ENCODE measurements around the gene DMAC1. TPM values are rescaled to one million over a fixed set of nuclear protein-coding genes. Genes with fewer than 3 reads are reported as not detected.

The DMAC1 gene
- total RNA-seq, 1 donor: 7.8 TPM

DNA sequence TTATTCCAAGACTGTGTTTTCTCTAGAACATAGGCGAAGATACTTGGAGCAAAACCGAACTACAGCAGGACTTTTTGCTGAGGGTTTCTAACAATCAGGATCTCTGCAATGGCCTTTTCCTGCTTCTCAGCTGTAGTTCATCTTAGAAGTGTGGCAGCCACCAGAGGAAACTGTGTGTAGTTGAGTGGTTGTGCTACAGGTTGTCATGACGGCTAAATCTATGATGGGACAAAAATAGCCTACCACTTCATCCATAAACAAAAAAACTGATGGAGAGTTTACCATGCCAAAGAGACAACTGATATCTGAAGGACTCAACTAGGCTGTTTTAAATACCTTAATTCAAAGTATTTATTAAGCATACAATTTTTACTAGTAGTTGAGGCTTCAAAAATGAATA, 28.2 kb upstream of the DMAC1 start:
- H3K4me3 ChIP-seq (ENCODE audit: low read depth, low read length): no peak overlapping the region
- TF ChIP-seq, protein P1, sequence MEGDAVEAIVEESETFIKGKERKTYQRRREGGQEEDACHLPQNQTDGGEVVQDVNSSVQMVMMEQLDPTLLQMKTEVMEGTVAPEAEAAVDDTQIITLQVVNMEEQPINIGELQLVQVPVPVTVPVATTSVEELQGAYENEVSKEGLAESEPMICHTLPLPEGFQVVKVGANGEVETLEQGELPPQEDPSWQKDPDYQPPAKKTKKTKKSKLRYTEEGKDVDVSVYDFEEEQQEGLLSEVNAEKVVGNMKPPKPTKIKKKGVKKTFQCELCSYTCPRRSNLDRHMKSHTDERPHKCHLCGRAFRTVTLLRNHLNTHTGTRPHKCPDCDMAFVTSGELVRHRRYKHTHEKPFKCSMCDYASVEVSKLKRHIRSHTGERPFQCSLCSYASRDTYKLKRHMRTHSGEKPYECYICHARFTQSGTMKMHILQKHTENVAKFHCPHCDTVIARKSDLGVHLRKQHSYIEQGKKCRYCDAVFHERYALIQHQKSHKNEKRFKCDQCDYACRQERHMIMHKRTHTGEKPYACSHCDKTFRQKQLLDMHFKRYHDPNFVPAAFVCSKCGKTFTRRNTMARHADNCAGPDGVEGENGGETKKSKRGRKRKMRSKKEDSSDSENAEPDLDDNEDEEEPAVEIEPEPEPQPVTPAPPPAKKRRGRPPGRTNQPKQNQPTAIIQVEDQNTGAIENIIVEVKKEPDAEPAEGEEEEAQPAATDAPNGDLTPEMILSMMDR (IDR thresholded peaks at IDR 0.05; ENCODE audit: insufficient read depth, low read depth, low read length): no peak
- DNase-seq (ENCODE audit: low read depth): no peak

DNA sequence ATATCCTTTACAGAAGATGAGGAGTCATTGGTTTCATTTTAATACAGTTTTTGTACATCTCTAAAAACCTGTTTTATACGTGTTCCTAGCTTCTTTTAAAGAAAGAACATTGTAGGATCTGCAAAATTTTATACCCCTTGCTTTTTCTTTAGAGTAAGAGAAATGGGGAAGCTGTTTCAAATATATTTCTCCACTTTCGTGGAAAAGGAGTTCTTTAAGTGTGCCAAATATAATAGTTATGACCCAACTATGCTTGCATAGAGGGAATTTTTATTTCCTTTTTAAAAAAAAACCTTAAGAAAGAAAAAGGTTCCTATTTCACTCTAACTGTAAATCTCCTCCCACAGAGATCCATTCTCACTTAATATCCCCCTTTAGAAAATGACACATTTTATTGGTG, 27.5 kb upstream of the DMAC1 start:
- H3K4me3 ChIP-seq (ENCODE audit: low read depth, low read length): no peak overlapping the region
- no peak for DNase-seq (ENCODE audit: low read depth)
- TF ChIP-seq, protein P1 (IDR thresholded peaks at IDR 0.05; ENCODE audit: insufficient read depth, low read depth, low read length): no peak

DNA sequence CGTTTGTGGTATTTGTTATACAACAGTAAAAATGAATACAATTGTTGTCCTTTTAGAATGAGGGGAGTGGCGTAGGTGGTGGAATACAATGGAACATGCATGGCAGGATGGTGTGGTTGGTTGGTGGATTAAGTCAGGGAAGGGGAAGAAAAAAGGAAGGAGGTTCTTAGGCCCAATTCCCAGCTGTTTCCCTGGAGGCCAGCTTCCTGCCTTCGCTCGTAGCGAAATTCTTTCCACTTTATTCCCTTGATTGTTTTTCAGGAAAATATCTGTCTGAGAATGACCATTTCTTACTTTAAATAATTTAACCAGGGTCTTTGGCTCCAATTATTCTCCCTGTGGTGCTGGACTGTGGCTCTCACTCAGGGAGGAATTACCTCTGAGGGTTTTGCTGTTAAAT, 24.1 kb upstream of the DMAC1 start:
- no peak for DNase-seq (ENCODE audit: low read depth)
- no peak overlapping the region for H3K4me3 ChIP-seq (ENCODE audit: low read depth, low read length)
- TF ChIP-seq, protein P1 (IDR thresholded peaks at IDR 0.05; ENCODE audit: insufficient read depth, low read depth, low read length): no peak

DNA sequence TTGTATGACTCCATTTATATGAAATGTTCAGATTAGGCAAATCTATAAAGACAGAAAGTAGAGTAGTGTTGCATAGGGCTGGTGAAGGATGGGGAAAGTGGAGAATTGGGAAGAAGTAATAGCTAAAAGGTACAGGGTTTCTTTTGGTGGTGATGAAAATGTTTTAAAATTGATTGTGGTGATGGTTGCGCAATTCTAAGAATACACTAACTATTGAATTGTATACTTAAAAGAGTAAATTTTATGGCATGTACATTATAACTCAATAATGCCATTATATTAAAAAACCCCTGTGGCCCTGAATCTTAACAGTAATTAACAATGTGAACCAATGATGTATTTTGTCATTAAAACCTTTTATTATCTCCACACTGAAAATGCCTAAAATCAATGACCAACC, 20.4 kb upstream of the DMAC1 start:
- no peak for DNase-seq (ENCODE audit: low read depth)
- no peak overlapping the region for H3K4me3 ChIP-seq (ENCODE audit: low read depth, low read length)
- TF ChIP-seq, protein P1 (IDR thresholded peaks at IDR 0.05; ENCODE audit: insufficient read depth, low read depth, low read length): no peak

DNA sequence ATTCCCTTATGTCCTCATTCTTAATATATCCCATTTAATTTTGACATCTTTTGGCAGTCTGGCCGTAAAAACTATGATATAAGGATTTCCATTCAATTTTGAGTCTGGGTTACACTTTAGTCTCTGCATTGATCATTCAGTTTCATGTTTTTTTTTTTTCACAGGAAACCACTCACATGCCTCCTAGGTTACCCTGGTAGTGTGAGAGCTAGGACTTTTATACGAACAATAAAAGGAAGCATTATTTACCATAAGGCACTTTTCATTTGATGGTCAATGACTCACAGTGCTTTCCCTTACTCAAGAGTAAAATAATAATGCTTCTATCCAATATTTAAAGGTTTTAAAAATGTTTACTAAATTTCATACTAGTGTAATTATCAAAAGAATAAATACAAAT, 16.4 kb upstream of the DMAC1 start:
- TF ChIP-seq, protein P1 (IDR thresholded peaks at IDR 0.05; ENCODE audit: insufficient read depth, low read depth, low read length): no peak
- DNase-seq (ENCODE audit: low read depth): no peak

DNA sequence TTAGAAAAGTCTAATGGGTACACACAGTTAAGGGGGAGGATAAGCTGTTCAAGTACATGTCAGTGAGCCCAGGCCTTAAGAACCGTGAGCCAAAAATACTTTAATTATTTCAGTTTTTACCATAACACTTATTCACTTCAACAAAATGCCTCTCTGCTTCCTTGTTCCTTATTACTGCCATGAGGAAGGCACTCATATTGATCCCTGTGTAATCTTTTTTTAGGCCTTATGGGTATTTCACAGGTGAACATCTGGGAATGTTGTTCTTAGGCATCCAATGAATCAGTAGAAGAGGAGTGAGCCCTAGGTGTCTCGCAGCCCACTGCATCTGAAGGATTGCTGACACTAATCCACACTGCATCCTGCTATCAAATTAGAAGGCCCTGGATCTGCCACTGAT, 13.5 kb upstream of the DMAC1 start:
- no peak overlapping the region for H3K4me3 ChIP-seq (ENCODE audit: low read depth, low read length)
- TF ChIP-seq, protein P1 (IDR thresholded peaks at IDR 0.05; ENCODE audit: insufficient read depth, low read depth, low read length): no peak
- DNase-seq (ENCODE audit: low read depth): no peak

More for the DNA sequence above, 16.4 kb upstream of the DMAC1 start:
- no peak overlapping the region for H3K4me3 ChIP-seq (ENCODE audit: low read depth, low read length)

DNA sequence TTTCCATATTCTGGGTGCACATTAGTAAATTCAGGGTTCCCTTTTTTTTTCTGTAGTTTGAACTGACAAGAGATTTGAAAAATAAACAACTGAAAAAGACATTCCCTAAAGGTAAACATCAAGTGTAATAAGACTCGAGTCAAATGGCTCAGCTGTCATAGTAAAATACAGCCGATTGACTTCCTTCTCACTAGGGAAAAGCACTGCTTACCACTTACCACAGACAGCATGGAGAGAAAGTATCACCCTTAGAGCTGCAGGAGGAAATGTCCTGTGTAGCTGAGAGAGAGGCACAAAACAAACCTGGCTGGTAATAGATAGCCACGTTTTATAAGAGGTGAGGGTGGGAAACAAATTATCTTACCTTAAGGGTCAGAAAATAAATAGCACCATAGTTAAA, 12.1 kb upstream of the DMAC1 start:
- H3K4me3 ChIP-seq (ENCODE audit: low read depth, low read length): no peak overlapping the region
- no peak for DNase-seq (ENCODE audit: low read depth)
- TF ChIP-seq, protein P1 (IDR thresholded peaks at IDR 0.05; ENCODE audit: insufficient read depth, low read depth, low read length): no peak
